ENCODE results near the gene ZNRD2.

Gene ZNRD2

GRCh38 chr11:65574109-65574810 is 4.0 kb downstream of the ZNRD2 start:
- DNase-seq = peak; percentile 63 to 69 (median 64)

GRCh38 chr11:65574811-65575567 is 4.7 kb downstream of the ZNRD2 start:
- DNase-seq = peak in 2 of 3 experiments; percentile 66 to 86

GRCh38 chr11:65575568-65576231 is 5.4 kb downstream of the ZNRD2 start, which contains the start of gene EHBP1L1:
Gene EHBP1L1 (plus strand): TSS chr11:65576053. CDS start chr11:65576303, 250 bp downstream.
- DNase-seq = peak in 2 of 3 experiments; percentile 66 to 71

- DNase-seq = peak in 1 of 3 experiments; percentile 49
Observed at GRCh38 chr11:65576232-65576866, 6.1 kb downstream of the ZNRD2 start.

- no peak for DNase-seq
Observed at GRCh38 chr11:65576867-65577755, 6.8 kb downstream of the ZNRD2 start.

- DNase-seq = no peak
Observed at GRCh38 chr11:65577756-65578109, 7.5 kb downstream of the ZNRD2 start.

- DNase-seq = no peak
Observed at GRCh38 chr11:65578134-65578533, 7.9 kb downstream of the ZNRD2 start.

- DNase-seq = no peak
Observed at GRCh38 chr11:65578667-65579066, 8.4 kb downstream of the ZNRD2 start.

- DNase-seq = no peak
Observed at GRCh38 chr11:65579291-65579690, 9.0 kb downstream of the ZNRD2 start.

- DNase-seq = no peak
Observed at GRCh38 chr11:65580031-65580692, 9.9 kb downstream of the ZNRD2 start.

- no peak for DNase-seq
Observed at GRCh38 chr11:65580756-65581155, 10.5 kb downstream of the ZNRD2 start.

GRCh38 chr11:65581928-65582327 is 11.7 kb downstream of the ZNRD2 start:
- no peak for DNase-seq

- no peak for DNase-seq
Observed at GRCh38 chr11:65583589-65583988, 13.3 kb downstream of the ZNRD2 start.

GRCh38 chr11:65584106-65584505 is 13.8 kb downstream of the ZNRD2 start:
- no peak for DNase-seq

GRCh38 chr11:65584723-65585171 is 14.5 kb downstream of the ZNRD2 start:
- no peak for DNase-seq

- DNase-seq = peak in 1 of 3 experiments; percentile 16
Observed at GRCh38 chr11:65585396-65586246, 15.3 kb downstream of the ZNRD2 start.

- no peak for DNase-seq
Observed at GRCh38 chr11:65586247-65586630, 16.0 kb downstream of the ZNRD2 start.

- DNase-seq = no peak
Observed at GRCh38 chr11:65586676-65587075, 16.4 kb downstream of the ZNRD2 start.

GRCh38 chr11:65588199-65589054 is 18.1 kb downstream of the ZNRD2 start:
- peak in 1 of 3 experiments; percentile 25 for DNase-seq

Data from NCI-H1417 (cell line).